ENCODE results near the gene FGGY.

GRCh38 chr1:59298026-59298583, 1.2 kb downstream of the FGGY start:
- TF ChIP-seq CTCF (IDR thresholded peaks at IDR 0.05; ENCODE audit: borderline replicate concordance, extremely low read depth, low read length, poor library complexity, severe bottlenecking): no peak
- TF ChIP-seq EZH2 (IDR thresholded peaks at IDR 0.05; ENCODE audit: borderline replicate concordance, low read depth, low read length, severe bottlenecking): no peak

Measured in DND-41 (cell line).